ENCODE results near the gene HS3ST3B1. TPM values are rescaled to one million over a fixed set of nuclear protein-coding genes. Genes with fewer than 3 reads are reported as not detected.

The HS3ST3B1 gene
- total RNA-seq, 1 experiment from 2014 or later, result 0.33 TPM

DNA sequence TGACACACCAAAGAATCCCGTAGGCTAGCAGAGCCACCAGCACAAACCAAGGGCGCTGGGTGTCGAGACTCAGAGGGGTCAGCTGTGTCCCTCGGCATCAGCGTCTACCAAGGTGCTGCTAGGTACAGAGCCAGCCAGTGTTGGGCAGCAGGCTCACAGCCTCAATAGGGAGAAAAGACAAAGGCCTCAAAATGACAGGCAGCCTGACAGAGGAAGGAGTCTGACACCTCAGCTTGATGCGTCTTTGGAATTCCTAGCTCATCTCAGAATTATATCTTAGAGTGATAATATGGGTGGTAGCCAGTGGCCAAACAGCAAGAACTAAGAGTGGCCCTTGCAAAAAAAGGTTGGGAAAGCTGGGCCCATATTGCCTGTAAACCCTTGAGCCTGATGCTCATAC, 45.9 kb downstream of the HS3ST3B1 start:
- Histone ChIP-seq H3K9ac (ENCODE audit: low read length) (no peak overlapping the region), H3K4me3 (ENCODE audit: low read length) (no peak overlapping the region), H3K9me2 (replicated peaks; ENCODE audit: low read length) (no peaks in the 10 kb centered on the region), H3K36me3 (ENCODE audit: low read depth, low read length) (no peaks in the 10 kb centered on the region), H3K27ac (ENCODE audit: low read length) (no peak overlapping the region), H3K27me3 (ENCODE audit: low read length) (peaks cover 60% of the 10 kb centered on the region), H3K4me1 (ENCODE audit: insufficient read depth, low read length) (no peaks in the 10 kb centered on the region), H4K20me1 (ENCODE audit: low read length) (no peaks in the 10 kb centered on the region), H3K79me2 (ENCODE audit: low read length) (no peaks in the 10 kb centered on the region), H3K4me2 (ENCODE audit: low read length) (no peak overlapping the region), H2AFZ (ENCODE audit: low read length) (no peak overlapping the region), H3K9me3 (ENCODE audit: low read length) (no peaks in the 10 kb centered on the region), H3F3A (ENCODE audit: low read length, unreplicated experiment) (no peaks in the 10 kb centered on the region)
- POLR2A ChIA-PET (ENCODE audit: unreplicated experiment), result no interaction called here
- no TSS peak for BruUV-seq (replicated peaks)
- ATAC-seq (no peak), DNase-seq (no peak)
- TF ChIP-seq EZH2phosphoT487 (IDR thresholded peaks at IDR 0.05; ENCODE audit: borderline replicate concordance, low read length), result no peak
- no peak for TF ChIP-seq CTCF (conservative IDR thresholded peaks at IDR 0.05; ENCODE audit: low read depth, low read length)
- TF ChIP-seq EZH2 (IDR thresholded peaks at IDR 0.05; ENCODE audit: low read length, unreplicated experiment), result no peak
- CTCF ChIA-PET, result no interaction called here
- intact Hi-C loops (cut with micrococcal nuclease), result no loop called here

- TF ChIP-seq CTCF (conservative IDR thresholded peaks at IDR 0.05; ENCODE audit: low read depth, low read length) (no peak), EZH2 (IDR thresholded peaks at IDR 0.05; ENCODE audit: low read length, unreplicated experiment) (no peak), EZH2phosphoT487 (IDR thresholded peaks at IDR 0.05; ENCODE audit: borderline replicate concordance, low read length) (no peak)
- CTCF ChIA-PET, result no interaction called here
- DNase-seq, result no peak
- no peak overlapping the region for H3K4me3 ChIP-seq (ENCODE audit: low read length)
- no peaks in the 10 kb centered on the region for H3F3A ChIP-seq (ENCODE audit: low read length, unreplicated experiment)
- no peaks in the 10 kb centered on the region for H4K20me1 ChIP-seq (ENCODE audit: low read length)
- no peaks in the 10 kb centered on the region for H3K9me2 ChIP-seq (replicated peaks; ENCODE audit: low read length)
- no peak overlapping the region for H3K4me2 ChIP-seq (ENCODE audit: low read length)
- intact Hi-C loops (cut with micrococcal nuclease), result no loop called here
- POLR2A ChIA-PET (ENCODE audit: unreplicated experiment), result no interaction called here
- no peak overlapping the region for H2AFZ ChIP-seq (ENCODE audit: low read length)
- no peaks in the 10 kb centered on the region for H3K9me3 ChIP-seq (ENCODE audit: low read length)
- peaks cover 69% of the 10 kb centered on the region for H3K27me3 ChIP-seq (ENCODE audit: low read length)
- no TSS peak for BruUV-seq (replicated peaks)
- H3K27ac ChIP-seq (ENCODE audit: low read length), result no peak overlapping the region
- ATAC-seq, result no peak
- no peaks in the 10 kb centered on the region for H3K4me1 ChIP-seq (ENCODE audit: insufficient read depth, low read length)
- H3K36me3 ChIP-seq (ENCODE audit: low read depth, low read length), result no peaks in the 10 kb centered on the region
- no peak overlapping the region for H3K9ac ChIP-seq (ENCODE audit: low read length)
- no peaks in the 10 kb centered on the region for H3K79me2 ChIP-seq (ENCODE audit: low read length)
These were observed 50.6 kb downstream of the HS3ST3B1 start for GRCh38 chr17:14351493-14351892.

GRCh38 chr17:14352136-14352535, 51.3 kb downstream of the HS3ST3B1 start:
- Histone ChIP-seq H3K9me2 (replicated peaks; ENCODE audit: low read length) (no peaks in the 10 kb centered on the region), H3K27me3 (ENCODE audit: low read length) (peaks cover 62% of the 10 kb centered on the region), H3K4me1 (ENCODE audit: insufficient read depth, low read length) (no peaks in the 10 kb centered on the region), H3K27ac (ENCODE audit: low read length) (no peak overlapping the region), H3K36me3 (ENCODE audit: low read depth, low read length) (no peaks in the 10 kb centered on the region), H3K9ac (ENCODE audit: low read length) (no peak overlapping the region), H3K9me3 (ENCODE audit: low read length) (no peaks in the 10 kb centered on the region), H4K20me1 (ENCODE audit: low read length) (no peaks in the 10 kb centered on the region), H3F3A (ENCODE audit: low read length, unreplicated experiment) (no peaks in the 10 kb centered on the region), H2AFZ (ENCODE audit: low read length) (no peak overlapping the region), H3K79me2 (ENCODE audit: low read length) (no peaks in the 10 kb centered on the region), H3K4me3 (ENCODE audit: low read length) (no peak overlapping the region), H3K4me2 (ENCODE audit: low read length) (no peak overlapping the region)
- POLR2A ChIA-PET (ENCODE audit: unreplicated experiment), result no interaction called here
- TF ChIP-seq CTCF (conservative IDR thresholded peaks at IDR 0.05; ENCODE audit: low read depth, low read length) (no peak), EZH2phosphoT487 (IDR thresholded peaks at IDR 0.05; ENCODE audit: borderline replicate concordance, low read length) (no peak), EZH2 (IDR thresholded peaks at IDR 0.05; ENCODE audit: low read length, unreplicated experiment) (no peak)
- intact Hi-C loops (cut with micrococcal nuclease), result no loop called here
- CTCF ChIA-PET, result no interaction called here
- no TSS peak for BruUV-seq (replicated peaks)
- DNase-seq (no peak), ATAC-seq (no peak)
